ENCODE results near the gene AATK. TPM values are rescaled to one million over a fixed set of nuclear protein-coding genes. Genes with fewer than 3 reads are reported as not detected.

Gene AATK
- total and polyA plus RNA-seq, 10 of the 15 experiments (the other 5 are each of a cell fraction or from before 2014, with no cell fraction given) = 0.04 TPM; not detected in 9

DNA sequence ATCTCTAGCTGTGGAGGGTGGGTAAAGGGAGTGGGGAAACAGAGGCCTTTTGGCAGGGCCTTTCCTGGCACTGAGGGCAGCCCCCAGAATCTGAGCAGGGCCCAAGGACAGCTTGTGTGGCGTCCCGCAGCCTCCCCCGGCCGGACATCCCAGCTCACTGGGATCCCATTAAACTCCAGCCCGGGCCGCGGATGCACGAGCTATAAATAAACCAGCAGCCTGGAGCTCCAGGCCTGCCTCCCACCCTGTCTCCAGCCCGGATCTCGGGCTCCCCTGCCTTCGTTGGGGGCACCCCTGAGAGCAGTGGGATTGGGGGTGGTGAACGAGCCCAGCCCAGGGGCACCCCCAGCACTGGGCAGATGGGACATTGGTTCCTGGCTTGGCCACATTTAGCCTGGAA lies 13.8 kb upstream of the AATK start:
- 46% methylated on average over 12 of the region's 12 CpGs for WGBS (ENCODE audit: insufficient coverage, insufficient replicate concordance, low lambda C conversion rate, missing lambda C conversion rate)

More for the DNA sequence above, 13.8 kb upstream of the AATK start:
- H3K9me3 ChIP-seq (replicated peaks; ENCODE audit: control insufficient read depth, insufficient read depth, low read length) = no peaks in the 10 kb centered on the region; the same call in 2 of the 3 replicates
- H3K36me3 ChIP-seq (ENCODE audit: control insufficient read depth in 2 of 2, insufficient read depth in 2 of 2, low read length in 1 of 2) = no peaks in the 10 kb centered on the region
- no peak overlapping the region for H3K9ac ChIP-seq (ENCODE audit: control insufficient read depth, insufficient read depth, low read length)
- ChIA-PET POLR2A (no interaction called here), SMC1A (ENCODE audit: uncharacterized antibody, unreplicated experiment) (no interaction called here), RAD21 (ENCODE audit: unreplicated experiment) (no interaction called here), CTCF (no interaction called here)
- H4K20me1 ChIP-seq (ENCODE audit: control insufficient read depth, insufficient read depth) = no peaks in the 10 kb centered on the region
- no peak for DNase-seq (ENCODE audit: low read depth, low spot score)
- no peak for ATAC-seq
- no peak overlapping the region for H2AFZ ChIP-seq (ENCODE audit: control insufficient read depth, low read depth, low read length)
- BruUV-seq (replicated peaks) = no TSS peak
- H3K4me1 ChIP-seq (ENCODE audit: control insufficient read depth, insufficient read depth, low read length) = no peaks in the 10 kb centered on the region
- no peak overlapping the region for H3K4me3 ChIP-seq
- TF ChIP-seq ZNF217 (IDR thresholded peaks at IDR 0.05) (no peak), BCL11A (IDR thresholded peaks at IDR 0.05; ENCODE audit: low read depth, low read length) (no peak), REST (IDR thresholded peaks at IDR 0.05; ENCODE audit: low read depth, low read length) (no peak), MYB (IDR thresholded peaks at IDR 0.05; ENCODE audit: borderline replicate concordance, low read depth, low read length) (no peak), RFX5 (IDR thresholded peaks at IDR 0.05; ENCODE audit: low read depth, low read length) (no peak), PAX5 (IDR thresholded peaks at IDR 0.05; ENCODE audit: borderline replicate concordance, low read depth, low read length) (no peak), ZZZ3 (IDR thresholded peaks at IDR 0.05; ENCODE audit: control insufficient read depth, insufficient read length, low read depth) (no peak), USF1 (IDR thresholded peaks at IDR 0.05; ENCODE audit: borderline replicate concordance, extremely low read length, insufficient read depth, low read depth, low read length) (no peak), ETV6 (conservative IDR thresholded peaks at IDR 0.05 in 1 of 2, IDR thresholded peaks at IDR 0.05 in 1 of 2; ENCODE audit: borderline replicate concordance in 1 of 2, low read depth in 1 of 2) (no peak), RELB (IDR thresholded peaks at IDR 0.05; ENCODE audit: low read depth) (no peak), IRF5 (IDR thresholded peaks at IDR 0.05; ENCODE audit: borderline replicate concordance) (no peak), TBL1XR1 (IDR thresholded peaks at IDR 0.05; ENCODE audit: low read depth, low read length) (no peak), SRF (IDR thresholded peaks at IDR 0.05; ENCODE audit: low read depth in 2 of 2, low read length in 2 of 2) (no peak), DPF2 (IDR thresholded peaks at IDR 0.05) (no peak), YY1 (IDR thresholded peaks at IDR 0.05; ENCODE audit: low read depth, low read length) (no peak), NFYA (IDR thresholded peaks at IDR 0.05; ENCODE audit: borderline replicate concordance, low read depth, low read length) (no peak), KAT2A (conservative IDR thresholded peaks at IDR 0.05; ENCODE audit: control insufficient read depth, low read depth, low read length) (no peak)
- no peak overlapping the region for H3K4me2 ChIP-seq (ENCODE audit: control insufficient read depth, insufficient read depth)
- in situ Hi-C loops (cut with MboI) = no loop called here
- no peaks in the 10 kb centered on the region for H3K27me3 ChIP-seq (replicated peaks in 1 of 2; ENCODE audit: control insufficient read depth in 2 of 2, insufficient read depth in 2 of 2, low read length in 1 of 2)
- no peaks in the 10 kb centered on the region for H3K79me2 ChIP-seq (ENCODE audit: control insufficient read depth, insufficient read depth, low read length)
- intact Hi-C loops (cut with micrococcal nuclease; ENCODE audit: unreplicated experiment) = no loop called here
- FAIRE-seq = no peak
- no peak overlapping the region for H3K27ac ChIP-seq (ENCODE audit: control insufficient read depth, insufficient read depth)

All from GM12878 (cell line).